HepG2 (cell line): ENCODE results near the gene AGFG1.

Source experiments
- CTCF ChIP-seq: sonication (generic); formaldehyde crosslinking; IDR thresholded peaks from 2 replicates; pipeline ENCODE4 v1.5.0; 2020; ENCODE audit warnings: mild to moderate bottlenecking, missing genetic modification reagents, moderate library complexity
- ELF4 ChIP-seq: sonication (generic); formaldehyde crosslinking; IDR thresholded peaks from 2 replicates; pipeline ENCODE4 v1.5.0; 2020; ENCODE audit warnings: missing genetic modification reagents, mild to moderate bottlenecking, moderate library complexity, borderline replicate concordance
- KLF9 ChIP-seq: IDR thresholded peaks from 2 replicates; pipeline ENCODE4 v1.6.1; 2016; ENCODE audit warnings: low read depth
- MTA3 ChIP-seq: sonication (generic); formaldehyde crosslinking; IDR thresholded peaks from 2 replicates; pipeline ENCODE4 v1.4.0; 2020; ENCODE audit warnings: missing genetic modification reagents
- MXD4 ChIP-seq: IDR thresholded peaks from 2 replicates; pipeline ENCODE4 v1.6.1; 2016; ENCODE audit warnings: mild to moderate bottlenecking, missing biosample characterization, missing genetic modification reagents
- NFATC3 ChIP-seq: sonication (generic); formaldehyde crosslinking; IDR thresholded peaks from 2 replicates; pipeline ENCODE4 v1.5.1; 2020; ENCODE audit warnings: mild to moderate bottlenecking, missing genetic modification reagents
- POLR2AphosphoS2 ChIP-seq: IDR thresholded peaks from 2 replicates; pipeline ENCODE4 v1.6.1; 2011; ENCODE audit warnings: low read depth, low read length, improper control_type of control experiment
- RAD21 ChIP-seq: fragments of 450-650 bp; formaldehyde crosslinking; IDR thresholded peaks from 2 replicates; pipeline ENCODE4 v1.5.0; 2020; ENCODE audit warnings: mild to moderate bottlenecking
- SMC3 ChIP-seq: IDR thresholded peaks from 2 replicates; pipeline ENCODE4 v1.6.1; 2011; ENCODE audit warnings: low read length, improper control_type of control experiment
- ZBTB46 ChIP-seq: sonication (generic); formaldehyde crosslinking; IDR thresholded peaks from 2 replicates; pipeline ENCODE4 v1.4.0; 2020; ENCODE audit warnings: mild to moderate bottlenecking, missing genetic modification reagents, borderline replicate concordance
- ZNF510 ChIP-seq: sonication (generic); formaldehyde crosslinking; IDR thresholded peaks from 2 replicates; pipeline ENCODE4 v1.4.0; 2020; ENCODE audit warnings: low read depth, mild to moderate bottlenecking, missing genetic modification reagents
- ZNF512 ChIP-seq: sonication (generic); formaldehyde crosslinking; IDR thresholded peaks from 2 replicates; pipeline ENCODE4 v1.4.0; 2020; ENCODE audit warnings: mild to moderate bottlenecking, missing genetic modification reagents
- TF ChIP-seq, protein P1 (sequence below): sonication (generic); formaldehyde crosslinking; IDR thresholded peaks from 2 replicates; pipeline ENCODE4 v1.4.0; 2020; ENCODE audit warnings: missing genetic modification reagents

DNA sequence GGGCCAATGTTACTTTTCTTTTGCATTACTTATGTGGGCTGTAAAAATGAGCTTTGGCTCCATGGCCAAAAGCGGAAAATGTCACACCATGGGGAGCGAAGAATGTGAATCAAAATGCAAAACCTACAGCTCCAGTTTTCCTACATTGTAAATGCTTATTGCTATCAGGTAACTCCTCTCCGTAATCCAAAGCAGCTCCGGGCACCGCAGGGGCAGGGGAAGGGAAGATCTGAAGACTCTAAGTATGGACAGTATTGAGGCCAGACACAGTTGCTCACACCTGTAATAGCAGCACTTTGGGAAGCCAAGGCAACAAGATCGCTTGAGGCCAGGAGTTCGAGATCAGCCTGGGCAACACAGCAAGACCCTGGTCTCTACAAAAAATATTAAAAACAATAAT is 7.1 kb upstream of the AGFG1 start:
- no peak for TF ChIP-seq ZBTB46
- no peak for TF ChIP-seq KLF9
- no peak for TF ChIP-seq CTCF (CRISPR knock-in tag)
- no peak for TF ChIP-seq POLR2AphosphoS2
- no peak for TF ChIP-seq ELF4 (CRISPR knock-in tag)
- TF ChIP-seq, protein P1, sequence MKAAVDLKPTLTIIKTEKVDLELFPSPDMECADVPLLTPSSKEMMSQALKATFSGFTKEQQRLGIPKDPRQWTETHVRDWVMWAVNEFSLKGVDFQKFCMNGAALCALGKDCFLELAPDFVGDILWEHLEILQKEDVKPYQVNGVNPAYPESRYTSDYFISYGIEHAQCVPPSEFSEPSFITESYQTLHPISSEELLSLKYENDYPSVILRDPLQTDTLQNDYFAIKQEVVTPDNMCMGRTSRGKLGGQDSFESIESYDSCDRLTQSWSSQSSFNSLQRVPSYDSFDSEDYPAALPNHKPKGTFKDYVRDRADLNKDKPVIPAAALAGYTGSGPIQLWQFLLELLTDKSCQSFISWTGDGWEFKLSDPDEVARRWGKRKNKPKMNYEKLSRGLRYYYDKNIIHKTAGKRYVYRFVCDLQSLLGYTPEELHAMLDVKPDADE: no peak
- no peak for TF ChIP-seq SMC3
- no peak for TF ChIP-seq ZNF510 (CRISPR knock-in tag)
- TF ChIP-seq MXD4: no peak
- TF ChIP-seq ZNF512 (CRISPR knock-in tag): no peak
- TF ChIP-seq NFATC3 (CRISPR knock-in tag): no peak
- no peak for TF ChIP-seq MTA3 (CRISPR knock-in tag)
- no peak for TF ChIP-seq RAD21 (CRISPR knock-in tag)
